ENCODE measurements around the gene IPO13.

IPO13 gene

GRCh38 chr1:43973981-43974442, 27.3 kb downstream of the IPO13 start:
- peak; percentile 21 for DNase-seq (ENCODE audit: low read depth)
- H3K4me3 ChIP-seq (ENCODE audit: low read length): peak overlapping the region; percentile 90
- no peak for TF ChIP-seq CTCF (conservative IDR thresholded peaks at IDR 0.05; ENCODE audit: low read length)

- peak; percentile 90 for DNase-seq (ENCODE audit: low read depth)
- peak; percentile 14; the same call in 1 of the 2 replicates for TF ChIP-seq CTCF (conservative IDR thresholded peaks at IDR 0.05; ENCODE audit: low read length)
- H3K4me3 ChIP-seq (ENCODE audit: low read length): peak within 1 kb of the TSS; percentile 90
Observed at GRCh38 chr1:43974443-43975248, 27.9 kb downstream of the IPO13 start, which contains the start of gene ATP6V0B. ATP6V0B (plus strand) TSS chr1:43974960; CDS start chr1:43975041, 81 bp downstream.

- no peak for TF ChIP-seq CTCF (conservative IDR thresholded peaks at IDR 0.05; ENCODE audit: low read length)
- H3K4me3 ChIP-seq (ENCODE audit: low read length): peak overlapping the region; percentile 90
- DNase-seq (ENCODE audit: low read depth): peak; percentile 17
Observed at GRCh38 chr1:43975249-43975961, 28.7 kb downstream of the IPO13 start.

GRCh38 chr1:43976045-43976444, 29.3 kb downstream of the IPO13 start:
- peak; percentile 24 for TF ChIP-seq CTCF (conservative IDR thresholded peaks at IDR 0.05; ENCODE audit: low read length)
- no peak for DNase-seq (ENCODE audit: low read depth)
- H3K4me3 ChIP-seq (ENCODE audit: low read length): peak overlapping the region; percentile 90

- TF ChIP-seq CTCF (conservative IDR thresholded peaks at IDR 0.05; ENCODE audit: low read length): no peak
- peak overlapping the region; percentile 90; the same call in 1 of the 2 replicates for H3K4me3 ChIP-seq (ENCODE audit: low read length)
- DNase-seq (ENCODE audit: low read depth): no peak
Observed at GRCh38 chr1:43976890-43977289, 30.1 kb downstream of the IPO13 start.

- no peak for DNase-seq (ENCODE audit: low read depth)
- no peak for TF ChIP-seq CTCF (conservative IDR thresholded peaks at IDR 0.05; ENCODE audit: low read length)
- H3K4me3 ChIP-seq (ENCODE audit: low read length): peak overlapping the region; percentile 70
Observed at GRCh38 chr1:43977376-43978263, 30.9 kb downstream of the IPO13 start.
